Peyer's patch (tissue), 4 donors: ENCODE results near the gene WWOX. TPM values are rescaled to one million over a fixed set of nuclear protein-coding genes. Genes with fewer than 3 reads are reported as not detected.
A peak's percentile ranks its signal among the peaks of the same experiment; 100 is the strongest.

Experiments
- DNase-seq, 3 donors: peaks; one replicate each; pipeline ENCODE4 v3.0.0-alpha.2; 2017 to 2019
- H3K27ac ChIP-seq, 4 donors: fragments of 200-600 bp; sonication (generic); one replicate each; pipeline ENCODE4 v1.5.1; 2016 to 2019
- H3K27me3 ChIP-seq, 2 donors: fragments of 200-600 bp; sonication (generic); one replicate each; pipeline ENCODE4 v1.5.1; 2019
- H3K36me3 ChIP-seq, 3 donors: fragments of 200-600 bp; sonication (generic); one replicate each; pipeline ENCODE4 v1.5.1; 2016 to 2019
- H3K4me1 ChIP-seq, 4 donors: fragments of 200-600 bp; sonication (generic); one replicate each; pipeline ENCODE4 v1.5.1; 2016 to 2019
- H3K4me3 ChIP-seq, 4 donors: fragments of 200-600 bp; sonication (generic); 1 replicate in 3 of 4; 2 replicates in 1 of 4; pipeline ENCODE4 v1.5.1; 2016 to 2019; ENCODE audit warnings: mild to moderate bottlenecking in 1 of 4
- H3K9me3 ChIP-seq, 4 donors: fragments of 200-600 bp; sonication (generic); one replicate each; pipeline ENCODE4 v1.5.1; 2016 to 2019; ENCODE audit warnings: mild to moderate bottlenecking in 1 of 4
- CTCF ChIP-seq, 6 experiments: fragments of 450-650 bp in 4 of 6; fragments of 200-600 bp in 2 of 6; sonication (generic) in 1 of 6; IDR thresholded peaks; one replicate each; pipeline ENCODE4 v1.5.1; 2017 to 2019; ENCODE audit warnings: antibody characterized with exemption in 6 of 6, mild to moderate bottlenecking in 3 of 6, moderate library complexity in 1 of 6
- POLR2A ChIP-seq, 2 donors: fragments of 450-650 bp; IDR thresholded peaks; one replicate each; pipeline ENCODE4 v1.5.1; 2017; ENCODE audit warnings: antibody characterized with exemption in 2 of 2, mild to moderate bottlenecking in 2 of 2, moderate library complexity in 2 of 2
- total RNA-seq, 4 donors: library from RNA; depleted of rRNA; stranded (reverse); fragments of >200 nt; gene quantifications; one replicate each; pipeline ENCODE4 v1.1.0, GENCODE V29; 2016

The WWOX gene
- total RNA-seq, 4 donors from 2014 or later = 17.3 to 197 (median 57.5) TPM

GRCh38 chr16:79210607-79211006 lies 1111.2 kb downstream of the WWOX start:
- DNase-seq = no peak
- Histone ChIP-seq H3K36me3 (no peaks in the 10 kb centered on the region), H3K27ac (no peak overlapping the region), H3K9me3 (no peaks in the 10 kb centered on the region), H3K4me1 (no peaks in the 10 kb centered on the region), H3K4me3 (no peak overlapping the region), H3K27me3 (no peaks in the 10 kb centered on the region)
- TF ChIP-seq CTCF (IDR thresholded peaks at IDR 0.05) = no peak

- H3K4me1 ChIP-seq = no peaks in the 10 kb centered on the region
- no peak for TF ChIP-seq POLR2A (IDR thresholded peaks at IDR 0.05)
- H3K4me3 ChIP-seq = no peak overlapping the region
- DNase-seq = no peak
- H3K9me3 ChIP-seq = no peaks in the 10 kb centered on the region
- no peaks in the 10 kb centered on the region for H3K36me3 ChIP-seq
- no peaks in the 10 kb centered on the region for H3K27me3 ChIP-seq
- no peak overlapping the region for H3K27ac ChIP-seq
Observed at GRCh38 chr16:79211586-79211985, 1112.1 kb downstream of the WWOX start.

GRCh38 chr16:79212114-79212791 lies 1112.8 kb downstream of the WWOX start:
- Histone ChIP-seq H3K27me3 (no peaks in the 10 kb centered on the region), H3K36me3 (no peaks in the 10 kb centered on the region), H3K4me1 (no peaks in the 10 kb centered on the region), H3K27ac (no peak overlapping the region), H3K4me3 (no peak overlapping the region), H3K9me3 (no peaks in the 10 kb centered on the region)
- no peak for DNase-seq
- TF ChIP-seq CTCF (IDR thresholded peaks at IDR 0.05) (no peak), POLR2A (IDR thresholded peaks at IDR 0.05) (no peak)

GRCh38 chr16:79213214-79213613 lies 1113.8 kb downstream of the WWOX start:
- no peaks in the 10 kb centered on the region for H3K36me3 ChIP-seq
- no peaks in the 10 kb centered on the region for H3K9me3 ChIP-seq
- peak overlapping the region in 1 of 4 donors; percentile 64 for H3K27ac ChIP-seq
- H3K4me1 ChIP-seq = peaks cover 0 to 3% (median 0%) of the 10 kb centered on the region in 4 donors
- DNase-seq = peak in 2 of 3 donors; percentile 55 to 82
- no peak overlapping the region for H3K4me3 ChIP-seq
- TF ChIP-seq POLR2A (IDR thresholded peaks at IDR 0.05) (no peak), CTCF (IDR thresholded peaks at IDR 0.05) (peak in 3 of 6 experiments; percentile 66 to 84 (median 74))
- no peaks in the 10 kb centered on the region for H3K27me3 ChIP-seq

GRCh38 chr16:79215289-79215688 lies 1115.8 kb downstream of the WWOX start:
- Histone ChIP-seq H3K36me3 (no peaks in the 10 kb centered on the region), H3K27ac (no peak overlapping the region), H3K27me3 (no peaks in the 10 kb centered on the region), H3K4me3 (no peak overlapping the region), H3K4me1 (peaks cover 0 to 3% (median 0%) of the 10 kb centered on the region in 4 donors), H3K9me3 (no peaks in the 10 kb centered on the region)
- TF ChIP-seq CTCF (IDR thresholded peaks at IDR 0.05) (no peak), POLR2A (IDR thresholded peaks at IDR 0.05) (no peak)
- DNase-seq = no peak

GRCh38 chr16:79217375-79218011 lies 1118.0 kb downstream of the WWOX start:
- no peaks in the 10 kb centered on the region for H3K27me3 ChIP-seq
- H3K4me3 ChIP-seq = no peak overlapping the region
- DNase-seq = no peak
- H3K36me3 ChIP-seq = no peaks in the 10 kb centered on the region
- no peak for TF ChIP-seq CTCF (IDR thresholded peaks at IDR 0.05)
- no peak for TF ChIP-seq POLR2A (IDR thresholded peaks at IDR 0.05)
- peaks cover 0 to 3% (median 0%) of the 10 kb centered on the region in 4 donors for H3K4me1 ChIP-seq
- H3K9me3 ChIP-seq = no peaks in the 10 kb centered on the region
- H3K27ac ChIP-seq = no peak overlapping the region
